Activated naive CD4-positive, alpha-beta T cell treated with anti-CD3 and anti-CD28 coated beads, Interleukin-2, amount 50 U/mL, for 24 hours (primary cell): Measurements from ENCODE around the gene CFAP77.

ENCODE experiments used
- H3K27ac Mint-ChIP-seq: one replicate; pipeline ENCODE4 v1.8.0; 2021; ENCODE audit warnings: mild to moderate bottlenecking, mixed read lengths
- H3K27me3 Mint-ChIP-seq: one replicate; pipeline ENCODE4 v1.8.0; 2021; ENCODE audit warnings: mixed read lengths
- H3K36me3 Mint-ChIP-seq: one replicate; pipeline ENCODE4 v1.8.0; 2021; ENCODE audit warnings: mixed read lengths
- H3K4me1 Mint-ChIP-seq: one replicate; pipeline ENCODE4 v1.8.0; 2021; ENCODE audit warnings: mixed read lengths
- H3K4me3 Mint-ChIP-seq: one replicate; pipeline ENCODE4 v1.8.0; 2021; ENCODE audit warnings: mild to moderate bottlenecking, mixed read lengths
- H3K9me3 Mint-ChIP-seq: one replicate; pipeline ENCODE4 v1.8.0; 2021; ENCODE audit warnings: mixed read lengths

The CFAP77 gene

DNA sequence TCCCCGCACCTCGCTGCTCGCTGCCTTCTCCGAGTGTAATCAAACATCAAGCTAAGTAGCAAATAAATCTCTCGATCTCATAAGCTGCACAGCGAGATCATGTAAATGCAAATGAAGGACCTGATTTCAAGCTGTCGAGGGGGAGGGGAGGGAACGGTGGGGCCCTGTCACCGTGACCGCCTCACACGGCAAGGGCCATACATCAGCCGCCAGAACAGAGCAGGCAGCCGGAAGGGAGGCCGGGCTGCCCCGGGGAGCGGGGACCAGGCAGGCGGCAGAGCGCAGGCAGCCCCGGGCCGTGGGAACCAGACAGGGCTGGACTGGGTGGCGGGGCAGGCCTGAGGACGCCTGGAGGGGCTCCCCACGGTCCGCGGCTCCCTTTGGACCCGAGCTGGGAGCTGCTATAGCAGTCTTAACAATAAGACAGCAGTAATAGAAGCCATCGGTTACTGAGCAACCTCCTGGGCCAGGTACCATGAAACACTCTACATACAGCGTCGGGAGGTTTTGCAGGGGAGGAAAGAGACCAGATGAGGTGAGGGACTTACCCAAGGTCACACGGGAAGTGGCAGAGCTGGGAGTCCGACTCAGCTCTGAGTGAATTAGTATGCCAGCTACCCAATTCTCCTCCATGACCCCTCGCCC lies 76.8 kb downstream of the CFAP77 start:
- Mint-ChIP-seq H3K36me3 (no peaks in the 10 kb centered on the region), H3K9me3 (no peaks in the 10 kb centered on the region), H3K27me3 (peaks cover 27% of the 10 kb centered on the region), H3K4me1 (peaks cover 29% of the 10 kb centered on the region), H3K4me3 (peak overlapping the region; percentile 76), H3K27ac (peak overlapping the region; percentile 55)

DNA sequence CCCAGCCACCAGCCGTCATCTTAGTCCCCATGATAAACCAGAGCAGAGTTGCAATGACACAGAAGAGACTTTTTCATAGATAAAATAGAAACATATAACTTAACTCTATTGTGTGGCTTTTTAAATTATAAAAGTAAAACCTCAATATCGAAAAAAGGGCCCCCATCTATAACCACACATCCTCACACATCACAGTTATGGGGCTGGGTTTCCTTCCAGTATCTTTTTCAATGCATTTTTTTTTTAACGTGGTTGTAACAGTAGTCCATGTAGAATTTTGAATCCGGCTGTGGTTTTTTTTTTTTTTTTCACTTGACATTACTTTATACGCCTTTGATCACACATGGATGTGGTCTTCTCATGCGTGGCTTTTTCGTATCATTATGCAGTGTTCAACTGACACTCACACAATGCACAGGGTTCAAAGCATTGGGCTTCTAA lies 77.4 kb downstream of the CFAP77 start:
- H3K4me1 Mint-ChIP-seq, result peaks cover 29% of the 10 kb centered on the region
- peaks cover 33% of the 10 kb centered on the region for H3K27me3 Mint-ChIP-seq
- no peaks in the 10 kb centered on the region for H3K9me3 Mint-ChIP-seq
- H3K4me3 Mint-ChIP-seq, result peak overlapping the region; percentile 76
- H3K36me3 Mint-ChIP-seq, result no peaks in the 10 kb centered on the region
- H3K27ac Mint-ChIP-seq, result peak overlapping the region; percentile 83

DNA sequence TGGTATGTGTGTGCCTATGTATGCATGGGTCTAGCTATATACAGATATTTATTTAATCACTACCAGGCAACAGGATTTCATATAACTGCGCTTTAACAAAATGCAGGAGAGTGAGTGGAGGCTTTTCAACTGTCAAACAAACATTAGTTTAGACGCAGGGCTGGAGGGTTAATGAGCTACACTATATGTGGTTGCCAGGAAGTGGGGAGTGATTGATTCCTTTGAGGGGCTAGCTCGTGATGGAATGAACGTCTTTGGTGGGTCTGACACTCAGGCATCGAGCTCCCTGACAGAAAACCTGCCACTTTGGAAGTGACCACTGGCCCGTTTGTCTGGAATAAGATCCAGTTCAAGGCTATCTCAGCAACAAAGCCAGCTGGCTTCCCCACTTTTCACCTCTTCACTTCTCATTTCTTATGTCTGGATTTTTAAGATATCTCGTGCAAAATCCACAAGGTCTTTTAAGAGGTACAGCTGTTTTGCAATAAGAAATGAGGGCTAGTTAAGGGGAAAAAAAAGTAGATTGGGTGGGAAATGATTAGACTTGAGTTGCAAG lies 78.0 kb downstream of the CFAP77 start:
- Mint-ChIP-seq H3K27me3 (peaks cover 35% of the 10 kb centered on the region), H3K4me1 (peaks cover 29% of the 10 kb centered on the region), H3K36me3 (no peaks in the 10 kb centered on the region), H3K9me3 (no peaks in the 10 kb centered on the region), H3K4me3 (peak overlapping the region; percentile 76), H3K27ac (no peak overlapping the region)

DNA sequence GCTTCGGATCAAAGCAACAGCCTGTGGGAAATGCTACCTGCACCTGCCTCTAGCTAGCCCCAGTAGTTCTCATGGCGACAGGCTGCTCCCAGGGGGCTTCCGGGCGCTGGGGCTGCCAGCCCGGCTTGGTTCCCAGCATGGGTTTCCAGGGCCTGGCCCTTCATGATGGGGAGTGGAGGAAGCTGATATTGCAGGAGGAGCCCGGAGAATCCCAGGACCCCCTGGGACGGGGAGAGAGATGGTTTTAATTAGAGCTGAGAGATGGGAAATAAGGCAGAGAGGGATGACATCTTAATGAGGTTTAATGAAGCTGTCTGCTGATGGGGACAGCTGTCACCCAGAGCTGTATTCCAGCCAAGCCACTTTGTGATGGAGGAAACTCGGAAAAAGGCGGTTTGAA lies 78.6 kb downstream of the CFAP77 start:
- Mint-ChIP-seq H3K9me3 (no peaks in the 10 kb centered on the region), H3K27ac (no peak overlapping the region), H3K4me3 (no peak overlapping the region), H3K27me3 (peaks cover 37% of the 10 kb centered on the region), H3K36me3 (no peaks in the 10 kb centered on the region), H3K4me1 (peaks cover 29% of the 10 kb centered on the region)

DNA sequence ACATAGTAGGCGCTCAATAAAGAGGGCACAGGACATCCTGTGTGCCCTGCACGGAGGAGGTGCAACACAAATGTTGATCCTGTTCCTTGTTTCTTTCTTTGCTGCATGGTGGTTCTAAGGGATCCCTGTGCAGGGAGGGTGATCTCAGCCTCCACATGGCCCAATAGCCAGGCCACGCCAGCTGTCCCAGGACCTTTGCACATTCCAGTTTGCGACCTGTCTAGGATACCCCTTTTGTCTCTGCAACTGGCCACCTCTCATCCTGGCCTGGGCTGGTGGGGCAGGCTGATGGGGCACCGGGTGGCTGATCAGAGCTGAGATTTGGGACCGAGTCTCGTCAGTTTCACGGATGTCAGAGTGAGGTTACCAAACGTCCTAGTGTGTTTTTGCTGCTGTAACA lies 79.5 kb downstream of the CFAP77 start:
- no peak overlapping the region for H3K4me3 Mint-ChIP-seq
- H3K27ac Mint-ChIP-seq, result no peak overlapping the region
- H3K4me1 Mint-ChIP-seq, result peaks cover 29% of the 10 kb centered on the region
- H3K9me3 Mint-ChIP-seq, result no peaks in the 10 kb centered on the region
- no peaks in the 10 kb centered on the region for H3K36me3 Mint-ChIP-seq
- peaks cover 40% of the 10 kb centered on the region for H3K27me3 Mint-ChIP-seq

DNA sequence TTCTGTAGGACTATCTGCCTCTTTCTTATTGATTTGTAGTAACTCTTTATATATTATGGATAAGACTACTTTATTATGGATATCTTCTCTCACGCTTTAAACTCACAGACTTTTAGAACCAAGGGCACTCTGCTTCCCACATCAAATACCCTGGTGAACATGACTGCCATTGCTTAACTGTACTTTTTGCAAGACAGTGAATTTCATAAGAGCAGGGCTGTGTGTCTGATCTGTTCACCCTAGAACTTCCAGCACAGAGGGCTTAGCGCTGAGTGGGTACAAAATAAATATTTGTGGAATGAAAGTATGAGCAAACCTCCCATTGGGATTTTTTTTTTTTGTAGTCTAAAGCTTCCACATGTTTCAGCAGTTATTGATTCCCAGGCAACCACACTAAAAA lies 84.8 kb downstream of the CFAP77 start:
- no peak overlapping the region for H3K4me3 Mint-ChIP-seq
- H3K27ac Mint-ChIP-seq, result no peak overlapping the region
- no peaks in the 10 kb centered on the region for H3K9me3 Mint-ChIP-seq
- peaks cover 36% of the 10 kb centered on the region for H3K27me3 Mint-ChIP-seq
- no peaks in the 10 kb centered on the region for H3K36me3 Mint-ChIP-seq
- no peaks in the 10 kb centered on the region for H3K4me1 Mint-ChIP-seq

- Mint-ChIP-seq H3K27ac (no peak overlapping the region), H3K27me3 (peaks cover 19% of the 10 kb centered on the region), H3K4me1 (no peaks in the 10 kb centered on the region), H3K9me3 (no peaks in the 10 kb centered on the region), H3K36me3 (no peaks in the 10 kb centered on the region), H3K4me3 (no peak overlapping the region)
Measured at GRCh38 chr9:132497731-132498130, 87.7 kb downstream of the CFAP77 start.

DNA sequence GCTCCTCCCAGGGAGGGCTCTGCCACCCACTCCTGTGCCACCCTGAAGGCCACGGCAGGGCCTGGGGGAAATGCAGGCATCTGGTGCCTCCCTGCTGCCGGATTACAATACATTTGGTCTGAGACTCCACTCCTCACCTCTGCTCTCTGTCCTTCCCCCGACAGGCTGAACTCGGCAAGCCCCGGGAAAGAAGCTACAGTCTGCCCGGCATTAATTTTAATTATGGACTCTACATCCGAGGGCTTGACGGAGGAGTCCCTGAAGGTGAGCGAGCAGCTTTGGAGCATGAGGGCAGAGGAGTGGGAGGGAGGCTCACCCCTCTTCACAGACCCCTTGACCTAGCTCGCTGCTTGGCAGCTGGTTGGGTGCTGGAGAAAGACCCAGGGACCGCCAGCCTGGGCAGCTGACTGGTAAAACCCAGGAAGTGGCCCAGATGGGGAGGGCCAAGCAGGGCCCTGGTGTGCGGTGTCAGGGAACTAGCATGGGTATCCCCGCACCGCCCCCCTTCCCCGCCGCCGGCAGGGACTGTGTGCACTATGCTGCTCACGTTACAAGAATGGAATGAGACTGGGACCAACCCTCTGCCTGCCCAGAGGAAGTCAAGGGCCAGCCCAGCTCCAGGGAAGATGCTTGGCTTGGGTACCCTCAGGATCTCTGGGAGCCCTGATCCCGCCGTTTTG lies 88.7 kb downstream of the CFAP77 start:
- Mint-ChIP-seq H3K4me1 (no peaks in the 10 kb centered on the region), H3K9me3 (no peaks in the 10 kb centered on the region), H3K36me3 (no peaks in the 10 kb centered on the region), H3K27me3 (peaks cover 13% of the 10 kb centered on the region), H3K27ac (no peak overlapping the region), H3K4me3 (no peak overlapping the region)

DNA sequence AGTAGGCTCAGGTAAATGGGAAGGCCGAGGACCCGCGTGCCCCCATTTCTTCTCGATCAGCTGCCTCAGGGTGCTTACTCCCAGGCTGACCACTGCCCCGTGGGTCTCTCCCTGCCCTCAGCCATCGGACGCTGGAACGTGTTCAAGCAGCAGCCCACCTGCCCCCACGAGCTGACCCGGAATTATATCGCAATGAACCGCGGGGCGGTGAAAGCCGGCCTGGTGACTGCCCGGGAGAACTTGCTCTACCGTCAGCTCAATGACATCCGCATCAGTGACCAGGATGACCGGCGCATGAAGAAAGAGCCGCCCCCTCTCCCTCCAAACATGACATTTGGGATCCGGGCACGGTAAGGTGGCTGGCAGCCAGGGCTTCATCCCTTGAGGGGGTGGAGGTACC lies 89.2 kb downstream of the CFAP77 start:
- Mint-ChIP-seq H3K4me1 (no peaks in the 10 kb centered on the region), H3K27ac (no peak overlapping the region), H3K36me3 (no peaks in the 10 kb centered on the region), H3K9me3 (no peaks in the 10 kb centered on the region), H3K4me3 (no peak overlapping the region), H3K27me3 (peaks cover 11% of the 10 kb centered on the region)

DNA sequence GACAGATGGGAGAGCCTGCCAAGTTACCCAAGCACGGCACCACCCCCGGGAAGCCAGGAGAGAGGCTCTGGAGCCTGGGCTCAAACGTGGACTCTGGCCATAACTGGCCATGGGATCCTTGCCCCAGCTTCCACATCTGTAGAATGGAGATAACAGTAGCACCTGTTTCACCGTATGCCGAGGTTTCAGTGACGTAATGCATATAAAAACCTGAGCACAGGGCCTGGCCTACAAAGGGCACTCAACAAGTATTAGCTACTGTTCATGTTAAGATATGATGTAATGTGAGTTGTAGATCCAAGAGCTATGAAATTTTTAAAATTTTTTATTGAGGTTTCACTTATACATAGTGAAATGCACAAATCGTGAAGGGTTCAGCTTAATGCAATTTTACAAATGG lies 90.2 kb downstream of the CFAP77 start:
- no peaks in the 10 kb centered on the region for H3K4me1 Mint-ChIP-seq
- H3K4me3 Mint-ChIP-seq, result no peak overlapping the region
- peaks cover 6% of the 10 kb centered on the region for H3K27me3 Mint-ChIP-seq

GRCh38 chr9:132502480-132502879 lies 92.5 kb downstream of the CFAP77 start:
- Mint-ChIP-seq H3K4me1 (peaks cover 5% of the 10 kb centered on the region), H3K27me3 (peaks cover 2% of the 10 kb centered on the region), H3K36me3 (no peaks in the 10 kb centered on the region), H3K9me3 (no peaks in the 10 kb centered on the region), H3K27ac (no peak overlapping the region), H3K4me3 (no peak overlapping the region)

More for the DNA sequence above, 90.2 kb downstream of the CFAP77 start:
- Mint-ChIP-seq H3K36me3 (no peaks in the 10 kb centered on the region), H3K27ac (no peak overlapping the region), H3K9me3 (no peaks in the 10 kb centered on the region)

GRCh38 chr9:132503116-132503515 lies 93.1 kb downstream of the CFAP77 start:
- Mint-ChIP-seq H3K27me3 (peaks cover 2% of the 10 kb centered on the region), H3K27ac (no peak overlapping the region), H3K9me3 (no peaks in the 10 kb centered on the region), H3K36me3 (no peaks in the 10 kb centered on the region), H3K4me3 (no peak overlapping the region), H3K4me1 (peaks cover 12% of the 10 kb centered on the region)

DNA sequence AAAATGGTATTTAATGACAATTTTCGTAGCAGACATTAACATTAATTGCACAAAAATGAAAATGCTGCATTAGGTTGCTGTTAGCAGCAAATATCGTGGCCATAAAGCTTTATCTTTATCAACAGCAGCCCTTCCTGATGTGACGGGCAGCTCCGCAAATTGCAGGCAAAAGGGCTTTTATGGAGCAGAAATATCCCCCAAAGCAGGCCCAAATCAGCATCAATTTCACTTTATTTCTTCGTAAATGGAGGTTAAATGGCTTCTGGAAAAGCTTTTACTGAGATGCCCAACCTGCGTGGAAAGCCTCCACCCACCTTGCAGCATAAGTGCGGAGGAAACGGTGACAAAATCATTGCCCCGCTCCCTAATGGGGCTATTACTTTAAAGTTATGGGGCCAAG lies 94.5 kb downstream of the CFAP77 start:
- Mint-ChIP-seq H3K9me3 (no peaks in the 10 kb centered on the region), H3K27ac (no peak overlapping the region), H3K4me1 (peaks cover 13% of the 10 kb centered on the region), H3K27me3 (peaks cover 3% of the 10 kb centered on the region), H3K36me3 (no peaks in the 10 kb centered on the region), H3K4me3 (no peak overlapping the region)

DNA sequence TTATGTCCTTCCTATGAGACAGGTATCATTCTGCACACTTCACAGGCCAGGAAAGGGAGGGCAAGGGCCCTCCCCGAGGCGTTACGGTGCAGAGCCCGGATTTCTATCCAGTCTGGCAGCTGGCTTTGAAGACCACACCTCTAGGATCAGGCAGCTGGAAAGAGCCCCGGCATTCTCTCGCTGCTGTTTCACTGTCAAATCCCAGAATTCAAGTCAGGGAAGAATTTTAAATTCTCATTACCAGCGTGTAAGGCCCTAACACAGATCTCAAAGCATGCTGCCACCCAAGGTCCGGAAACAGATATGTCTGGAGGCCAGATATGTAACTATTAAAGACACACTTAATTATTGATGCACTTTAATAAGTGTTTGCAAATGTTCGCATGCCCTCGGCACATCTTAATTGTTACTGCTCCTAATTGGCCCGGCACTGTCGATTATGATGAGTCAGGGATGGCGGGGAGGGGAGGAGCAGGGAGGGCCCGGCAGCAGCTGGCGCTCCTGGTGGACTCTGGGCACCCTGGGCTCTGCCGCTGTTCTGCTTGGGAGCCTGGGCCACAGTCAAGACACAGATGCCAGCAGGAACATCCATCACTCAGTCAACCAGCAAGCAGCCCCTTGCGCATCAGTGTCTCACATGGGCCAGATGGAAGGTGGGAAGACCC lies 96.1 kb downstream of the CFAP77 start:
- Mint-ChIP-seq H3K4me3 (no peak overlapping the region), H3K36me3 (no peaks in the 10 kb centered on the region), H3K4me1 (peaks cover 13% of the 10 kb centered on the region), H3K9me3 (no peaks in the 10 kb centered on the region), H3K27me3 (peaks cover 3% of the 10 kb centered on the region), H3K27ac (no peak overlapping the region)

GRCh38 chr9:132506977-132507669 lies 97.1 kb downstream of the CFAP77 start:
- Mint-ChIP-seq H3K4me3 (no peak overlapping the region), H3K36me3 (no peaks in the 10 kb centered on the region), H3K27me3 (peaks cover 3% of the 10 kb centered on the region), H3K27ac (no peak overlapping the region), H3K4me1 (peaks cover 13% of the 10 kb centered on the region), H3K9me3 (no peaks in the 10 kb centered on the region)
